DND-41 (cell line): ENCODE results near the gene MYBPC1.

Source experiments
- ATAC-seq: fragments of 200-7000 bp; cut with Tn5 transposase; 3 replicates; pipeline ENCODE4 v1.9.1; 2021; ENCODE audit warnings: low read depth; ENCODE audit not compliant: insufficient read depth
- DNase-seq: peaks from one replicate; pipeline ENCODE4 v3.0.0-alpha.2; 2020
- H2AFZ ChIP-seq: 2 replicates; pipeline ENCODE4 v1.6.0; 2012; ENCODE audit warnings: low read depth, low read length
- H3K27ac ChIP-seq: 2 replicates; pipeline ENCODE4 v1.5.1; 2012; ENCODE audit warnings: low read length, inconsistent platforms
- H3K27me3 ChIP-seq: fragments of 200-600 bp; sonication (generic); 2 replicates; pipeline ENCODE4 v1.6.0; 2012; ENCODE audit warnings: low read length, mild to moderate bottlenecking, inconsistent platforms; ENCODE audit not compliant: insufficient read depth, poor library complexity
- H3K36me3 ChIP-seq: 2 replicates; pipeline ENCODE4 v1.5.1; 2012; ENCODE audit warnings: low read length, inconsistent platforms; ENCODE audit not compliant: insufficient read depth
- H3K4me1 ChIP-seq: 2 replicates; pipeline ENCODE4 v1.5.1; 2012; ENCODE audit warnings: mild to moderate bottlenecking, low read length; ENCODE audit not compliant: insufficient read depth
- H3K4me2 ChIP-seq: 2 replicates; pipeline ENCODE4 v1.6.0; 2012; ENCODE audit warnings: mild to moderate bottlenecking, moderate library complexity, low read length, inconsistent platforms; ENCODE audit not compliant: insufficient read depth
- H3K4me3 ChIP-seq, 2 experiments: fragments of 200-600 bp in 1 of 2; shearing (Covaris generic) in 1 of 2; 2 replicates each; pipeline ENCODE4 v1.5.1; 2012 to 2016; ENCODE audit warnings: inconsistent platforms in 2 of 2, low read length in 2 of 2, mild to moderate bottlenecking in 2 of 2, low read depth in 1 of 2, moderate library complexity in 1 of 2
- H3K79me2 ChIP-seq: 2 replicates; pipeline ENCODE4 v1.6.0; 2012; ENCODE audit warnings: low read length, inconsistent platforms; ENCODE audit not compliant: insufficient read depth
- H3K9ac ChIP-seq: 2 replicates; pipeline ENCODE4 v1.6.0; 2012; ENCODE audit warnings: low read depth, mild to moderate bottlenecking, inconsistent platforms, low read length, moderate library complexity
- H3K9me3 ChIP-seq: 2 replicates; pipeline ENCODE4 v1.5.1; 2012; ENCODE audit warnings: low read length, moderate library complexity, mild to moderate bottlenecking, inconsistent platforms; ENCODE audit not compliant: insufficient read depth, severe bottlenecking
- H4K20me1 ChIP-seq: 2 replicates; pipeline ENCODE4 v1.6.0; 2012; ENCODE audit warnings: low read length; ENCODE audit not compliant: insufficient read depth
- CTCF ChIP-seq: IDR thresholded peaks from 2 replicates; pipeline ENCODE4 v1.5.1; 2012; ENCODE audit warnings: borderline replicate concordance, low read length, moderate library complexity, mild to moderate bottlenecking; ENCODE audit not compliant: poor library complexity, severe bottlenecking; ENCODE audit errors: extremely low read depth
- EZH2 ChIP-seq: IDR thresholded peaks from 3 replicates; pipeline ENCODE4 v1.6.1; 2012; ENCODE audit warnings: borderline replicate concordance, low read depth, mild to moderate bottlenecking, moderate library complexity, low read length, inconsistent platforms; ENCODE audit not compliant: severe bottlenecking

The MYBPC1 gene

GRCh38 chr12:101563212-101563611 lies 31.6 kb upstream of the MYBPC1 start:
- H3K27ac ChIP-seq = no peak overlapping the region
- ATAC-seq = no peak
- DNase-seq = no peak
- no peaks in the 10 kb centered on the region for H4K20me1 ChIP-seq
- TF ChIP-seq EZH2 = no peak
- TF ChIP-seq CTCF = no peak
- no peak overlapping the region for H3K4me3 ChIP-seq
- H3K36me3 ChIP-seq = no peaks in the 10 kb centered on the region
- no peaks in the 10 kb centered on the region for H3K4me1 ChIP-seq
- no peaks in the 10 kb centered on the region for H3K9me3 ChIP-seq
- peaks cover 3% of the 10 kb centered on the region for H3K27me3 ChIP-seq
- no peak overlapping the region for H3K9ac ChIP-seq
- H3K79me2 ChIP-seq = no peaks in the 10 kb centered on the region
- H3K4me2 ChIP-seq = no peak overlapping the region
- no peak overlapping the region for H2AFZ ChIP-seq

GRCh38 chr12:101564912-101565311 lies 29.9 kb upstream of the MYBPC1 start:
- no peak for DNase-seq
- no peak overlapping the region for H3K4me2 ChIP-seq
- no peaks in the 10 kb centered on the region for H3K36me3 ChIP-seq
- H3K9me3 ChIP-seq = no peaks in the 10 kb centered on the region
- ATAC-seq = no peak
- TF ChIP-seq CTCF (no peak), EZH2 (no peak)
- H2AFZ ChIP-seq = no peak overlapping the region
- H3K4me1 ChIP-seq = no peaks in the 10 kb centered on the region
- no peak overlapping the region for H3K4me3 ChIP-seq
- H3K79me2 ChIP-seq = no peaks in the 10 kb centered on the region
- peaks cover 3% of the 10 kb centered on the region for H3K27me3 ChIP-seq
- H3K9ac ChIP-seq = no peak overlapping the region
- H4K20me1 ChIP-seq = no peaks in the 10 kb centered on the region
- H3K27ac ChIP-seq = no peak overlapping the region

GRCh38 chr12:101566318-101566717 lies 28.5 kb upstream of the MYBPC1 start:
- ATAC-seq (no peak), DNase-seq (no peak)
- no peaks in the 10 kb centered on the region for H3K79me2 ChIP-seq
- H3K9ac ChIP-seq = no peak overlapping the region
- H3K27me3 ChIP-seq = peaks cover 3% of the 10 kb centered on the region
- no peak overlapping the region for H3K27ac ChIP-seq
- no peaks in the 10 kb centered on the region for H4K20me1 ChIP-seq
- no peaks in the 10 kb centered on the region for H3K9me3 ChIP-seq
- TF ChIP-seq EZH2 (no peak), CTCF (no peak)
- H3K4me2 ChIP-seq = no peak overlapping the region
- H3K4me3 ChIP-seq = no peak overlapping the region
- no peak overlapping the region for H2AFZ ChIP-seq
- no peaks in the 10 kb centered on the region for H3K4me1 ChIP-seq
- H3K36me3 ChIP-seq = no peaks in the 10 kb centered on the region

GRCh38 chr12:101567918-101568317 lies 26.9 kb upstream of the MYBPC1 start:
- no peak overlapping the region for H3K9ac ChIP-seq
- no peak overlapping the region for H2AFZ ChIP-seq
- H3K27me3 ChIP-seq = peaks cover 3% of the 10 kb centered on the region
- H3K4me2 ChIP-seq = no peak overlapping the region
- no peak overlapping the region for H3K4me3 ChIP-seq
- no peak for TF ChIP-seq EZH2
- no peak for TF ChIP-seq CTCF
- no peak for ATAC-seq
- H3K4me1 ChIP-seq = no peaks in the 10 kb centered on the region
- no peaks in the 10 kb centered on the region for H4K20me1 ChIP-seq
- H3K36me3 ChIP-seq = no peaks in the 10 kb centered on the region
- DNase-seq = no peak
- H3K79me2 ChIP-seq = no peaks in the 10 kb centered on the region
- no peak overlapping the region for H3K27ac ChIP-seq
- H3K9me3 ChIP-seq = no peaks in the 10 kb centered on the region
